Cardiac muscle cell (in vitro differentiated cells and primary cell): Measurements from ENCODE around the gene SLC19A1. TPM values are rescaled to one million over a fixed set of nuclear protein-coding genes. Genes with fewer than 3 reads are reported as not detected.

ENCODE experiments used
- DNase-seq, 2 donors: peaks; one replicate each; pipeline versions ENCODE4 v3.0.0 to v3.0.0-alpha.2; 2010 to 2017; ENCODE audit warnings: low read depth in 1 of 2, low spot score in 1 of 2
- H3K27ac ChIP-seq: fragments of 200-600 bp; sonication (generic); 2 replicates; pipeline ENCODE4 v1.5.1; 2016
- H3K27me3 ChIP-seq: fragments of 200-600 bp; sonication (generic); 2 replicates; pipeline ENCODE4 v1.6.0; 2016; ENCODE audit warnings: control low read depth
- H3K36me3 ChIP-seq: fragments of 200-600 bp; sonication (generic); 2 replicates; pipeline ENCODE4 v1.5.1; 2016; ENCODE audit warnings: control low read depth
- H3K4me1 ChIP-seq: fragments of 200-600 bp; sonication (generic); 2 replicates; pipeline ENCODE4 v1.8.1; 2017; ENCODE audit warnings: low read depth, mild to moderate bottlenecking, mixed run types
- H3K4me3 ChIP-seq: fragments of 200-600 bp; sonication (generic); 2 replicates; pipeline ENCODE4 v1.5.1; 2016; ENCODE audit warnings: mild to moderate bottlenecking
- H3K9me3 ChIP-seq: fragments of 200-600 bp; sonication (generic); 2 replicates; pipeline ENCODE4 v1.5.1; 2017; ENCODE audit warnings: low read depth, mild to moderate bottlenecking, control low read depth
- polyA plus RNA-seq: library from polyadenylated mRNA; unstranded; fragments of >200 nt; fragmentation: Nextera tagmentation; extraction: Ambion mirVana; gene quantifications from 2 replicates; pipeline ENCODE4 v1.2.1, GENCODE V29; 2016
- total RNA-seq: library from RNA; depleted of rRNA; stranded (reverse); fragments of >200 nt; gene quantifications from 2 replicates; pipeline ENCODE4 v1.2.3, GENCODE V29; 2016
- TF ChIP-seq, protein P1 (sequence below): IDR thresholded peaks from 2 replicates; pipeline ENCODE4 v1.5.1; 2012; ENCODE audit warnings: low read depth, mild to moderate bottlenecking, low read length

SLC19A1 gene
- total and polyA plus RNA-seq, 2 experiments from 2014 or later: 25.4 to 50.3 TPM

DNA sequence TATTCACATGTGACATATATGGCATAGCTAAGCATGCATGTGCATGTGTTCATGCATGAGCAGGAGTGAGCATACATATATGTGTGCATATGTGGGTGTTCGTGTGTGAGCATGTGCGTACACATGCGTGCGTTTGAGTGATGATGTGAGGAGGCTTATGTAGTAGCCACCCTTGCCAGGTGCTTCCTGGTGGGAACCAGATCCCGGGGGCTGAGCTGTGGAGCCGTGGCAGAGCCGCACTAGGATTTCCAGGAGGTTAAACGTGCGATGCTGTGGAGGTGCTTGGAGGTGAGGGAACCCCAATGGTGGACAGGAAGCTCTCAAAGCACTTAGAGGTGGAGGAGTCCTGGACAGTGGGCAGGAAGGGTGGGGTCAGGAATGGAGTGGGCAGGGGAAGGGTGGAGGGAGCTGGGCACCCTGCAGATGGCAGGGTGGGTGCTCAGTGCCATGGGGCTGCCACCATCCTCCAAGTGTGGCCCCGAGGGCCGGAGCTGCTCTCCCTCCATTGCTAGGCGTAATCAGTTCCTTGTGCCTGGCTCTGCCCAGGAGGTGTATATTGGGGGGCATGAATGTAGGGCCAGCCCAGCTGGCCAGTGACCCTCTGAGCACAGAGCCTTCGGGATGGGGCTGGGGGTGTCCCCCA is 88.8 kb downstream of the SLC19A1 start:
- no peak overlapping the region for H3K4me3 ChIP-seq
- no peaks in the 10 kb centered on the region for H3K27me3 ChIP-seq
- H3K9me3 ChIP-seq: no peaks in the 10 kb centered on the region
- no peaks in the 10 kb centered on the region for H3K36me3 ChIP-seq
- DNase-seq: no peak
- H3K27ac ChIP-seq: peak overlapping the region; percentile 48
- TF ChIP-seq, protein P1, sequence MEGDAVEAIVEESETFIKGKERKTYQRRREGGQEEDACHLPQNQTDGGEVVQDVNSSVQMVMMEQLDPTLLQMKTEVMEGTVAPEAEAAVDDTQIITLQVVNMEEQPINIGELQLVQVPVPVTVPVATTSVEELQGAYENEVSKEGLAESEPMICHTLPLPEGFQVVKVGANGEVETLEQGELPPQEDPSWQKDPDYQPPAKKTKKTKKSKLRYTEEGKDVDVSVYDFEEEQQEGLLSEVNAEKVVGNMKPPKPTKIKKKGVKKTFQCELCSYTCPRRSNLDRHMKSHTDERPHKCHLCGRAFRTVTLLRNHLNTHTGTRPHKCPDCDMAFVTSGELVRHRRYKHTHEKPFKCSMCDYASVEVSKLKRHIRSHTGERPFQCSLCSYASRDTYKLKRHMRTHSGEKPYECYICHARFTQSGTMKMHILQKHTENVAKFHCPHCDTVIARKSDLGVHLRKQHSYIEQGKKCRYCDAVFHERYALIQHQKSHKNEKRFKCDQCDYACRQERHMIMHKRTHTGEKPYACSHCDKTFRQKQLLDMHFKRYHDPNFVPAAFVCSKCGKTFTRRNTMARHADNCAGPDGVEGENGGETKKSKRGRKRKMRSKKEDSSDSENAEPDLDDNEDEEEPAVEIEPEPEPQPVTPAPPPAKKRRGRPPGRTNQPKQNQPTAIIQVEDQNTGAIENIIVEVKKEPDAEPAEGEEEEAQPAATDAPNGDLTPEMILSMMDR: no peak
- H3K4me1 ChIP-seq: no peaks in the 10 kb centered on the region

GRCh38 chr21:45452696-45453307 is 89.4 kb downstream of the SLC19A1 start:
- no peak for DNase-seq
- Histone ChIP-seq H3K9me3 (no peaks in the 10 kb centered on the region), H3K4me1 (no peaks in the 10 kb centered on the region)

GRCh38 chr21:45451771-45452182 is 90.5 kb downstream of the SLC19A1 start:
- H3K4me3 ChIP-seq: no peak overlapping the region
- H3K27me3 ChIP-seq: no peaks in the 10 kb centered on the region
- H3K36me3 ChIP-seq: no peaks in the 10 kb centered on the region
- TF ChIP-seq, protein P1: no peak
- no peaks in the 10 kb centered on the region for H3K9me3 ChIP-seq
- DNase-seq: no peak
- H3K4me1 ChIP-seq: no peaks in the 10 kb centered on the region
- peak overlapping the region; percentile 63 for H3K27ac ChIP-seq

More at GRCh38 chr21:45452696-45453307, 89.4 kb downstream of the SLC19A1 start:
- Histone ChIP-seq H3K4me3 (no peak overlapping the region), H3K27me3 (no peaks in the 10 kb centered on the region), H3K27ac (no peak overlapping the region), H3K36me3 (no peaks in the 10 kb centered on the region)
- TF ChIP-seq, protein P1: no peak

- Histone ChIP-seq H3K4me3 (no peak overlapping the region), H3K36me3 (no peaks in the 10 kb centered on the region), H3K4me1 (no peaks in the 10 kb centered on the region), H3K9me3 (no peaks in the 10 kb centered on the region), H3K27ac (peak overlapping the region; percentile 63), H3K27me3 (no peaks in the 10 kb centered on the region)
- TF ChIP-seq, protein P1: no peak
- no peak for DNase-seq
Observed at GRCh38 chr21:45451091-45451740, 91.0 kb downstream of the SLC19A1 start.

GRCh38 chr21:45450423-45451090 is 91.7 kb downstream of the SLC19A1 start:
- no peak for DNase-seq
- peak overlapping the region; percentile 63 for H3K27ac ChIP-seq
- no peaks in the 10 kb centered on the region for H3K36me3 ChIP-seq
- no peaks in the 10 kb centered on the region for H3K4me1 ChIP-seq
- no peak overlapping the region for H3K4me3 ChIP-seq
- H3K9me3 ChIP-seq: no peaks in the 10 kb centered on the region
- no peaks in the 10 kb centered on the region for H3K27me3 ChIP-seq
- TF ChIP-seq, protein P1: no peak
